SU-DHL-6 (cell line): ENCODE results near the gene AKAP8L.

Source experiments
- CTCF ChIP-seq: fragments of 200-600 bp; sonication (generic); IDR thresholded peaks from one replicate; pipeline ENCODE4 v1.5.1; 2017; ENCODE audit warnings: antibody characterized with exemption, mild to moderate bottlenecking, low read length, moderate library complexity; ENCODE audit not compliant: insufficient read depth, poor library complexity, severe bottlenecking
- EZH2phosphoT487 ChIP-seq: fragments of 200-600 bp; sonication (generic), shearing (Covaris generic); conservative IDR thresholded peaks from 2 replicates; pipeline ENCODE4 v1.6.1; 2018; ENCODE audit warnings: mild to moderate bottlenecking, antibody characterized with exemption, low read length, moderate library complexity, mixed read lengths

- TF ChIP-seq CTCF (no peak), EZH2phosphoT487 (no peak)
Measured at GRCh38 chr19:15428956-15429824, 10.4 kb upstream of the AKAP8L start.
